Neutrophil (primary cell): ENCODE results near the gene PLOD3.

Experiments used
- H3K27ac ChIP-seq: fragments of 200-600 bp; sonication (generic); 2 replicates; pipeline ENCODE4 v1.5.1; 2016; ENCODE audit warnings: mild to moderate bottlenecking, moderate library complexity
- H3K27me3 ChIP-seq: fragments of 200-600 bp; sonication (generic); 2 replicates; pipeline ENCODE4 v1.6.0; 2016; ENCODE audit warnings: mild to moderate bottlenecking
- H3K36me3 ChIP-seq: fragments of 200-600 bp; sonication (generic); 2 replicates; pipeline ENCODE4 v1.5.1; 2017
- H3K4me1 ChIP-seq, 2 experiments: fragments of 200-600 bp in 1 of 2; sonication (generic) in 1 of 2; 1 replicate in 1 of 2; 2 replicates in 1 of 2; pipeline versions ENCODE4 v1.5.1 to v1.6.1; 2013 to 2016; ENCODE audit warnings: low read depth in 1 of 2, low read length in 1 of 2, mild to moderate bottlenecking in 1 of 2, moderate library complexity in 1 of 2; ENCODE audit not compliant: control insufficient read depth in 1 of 2, insufficient read depth in 1 of 2
- H3K4me3 ChIP-seq, 2 experiments: fragments of 200-600 bp in 1 of 2; sonication (generic) in 1 of 2; 1 replicate in 1 of 2; 2 replicates in 1 of 2; pipeline ENCODE4 v1.5.1; 2013 to 2016; ENCODE audit warnings: low read depth in 1 of 2, low read length in 1 of 2, mild to moderate bottlenecking in 1 of 2, moderate library complexity in 1 of 2
- H3K9me3 ChIP-seq: fragments of 200-600 bp; sonication (generic); 2 replicates; pipeline ENCODE4 v1.5.1; 2016
- TF ChIP-seq, protein P1 (sequence below): fragments of 200-600 bp; sonication (generic); IDR thresholded peaks from 2 replicates; pipeline ENCODE4 v1.5.1; 2016; ENCODE audit warnings: antibody characterized with exemption

PLOD3 gene

DNA sequence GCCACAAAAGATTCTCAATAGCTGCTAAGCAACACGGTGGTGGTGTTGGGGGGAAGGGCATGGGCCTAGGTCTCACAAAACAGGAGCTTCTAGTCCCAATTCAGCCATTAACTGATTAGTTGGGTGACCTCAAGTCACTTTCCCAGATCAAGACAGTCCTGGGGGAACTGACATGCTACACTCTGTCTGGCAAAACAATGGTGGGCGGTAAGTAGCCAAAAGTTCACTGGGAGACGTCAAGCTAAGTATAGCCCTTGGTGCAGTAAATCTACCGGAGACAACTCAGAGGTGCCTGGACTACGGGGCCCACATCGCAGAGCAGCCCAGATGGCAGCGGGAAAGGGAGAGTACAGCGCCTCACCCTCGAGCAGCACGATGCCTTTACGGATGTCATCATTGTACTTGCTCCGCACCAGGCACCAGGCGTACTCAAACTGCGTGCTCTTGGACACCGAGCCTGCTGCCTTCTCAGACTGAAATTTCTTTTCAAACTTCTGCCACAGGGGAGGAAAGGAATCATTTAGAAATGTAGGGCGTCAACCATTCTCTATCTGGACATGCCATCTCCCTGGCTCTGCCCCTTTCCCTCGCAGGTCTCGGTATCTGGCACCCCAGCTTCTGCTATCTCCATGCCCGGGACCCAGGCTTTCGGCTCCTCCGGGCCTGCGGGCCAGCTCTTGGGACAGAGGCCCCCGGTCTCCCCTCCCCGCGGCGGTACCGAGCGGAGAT is 26.4 kb upstream of the PLOD3 start:
- Histone ChIP-seq H3K36me3 (peaks cover 25% of the 10 kb centered on the region), H3K4me3 (peak overlapping the region; percentile 94 to 99), H3K4me1 (peaks cover 40 to 49% of the 10 kb centered on the region in 2 experiments), H3K27ac (peak overlapping the region; percentile 88), H3K9me3 (no peaks in the 10 kb centered on the region), H3K27me3 (peaks cover 4% of the 10 kb centered on the region)
- TF ChIP-seq, protein P1, sequence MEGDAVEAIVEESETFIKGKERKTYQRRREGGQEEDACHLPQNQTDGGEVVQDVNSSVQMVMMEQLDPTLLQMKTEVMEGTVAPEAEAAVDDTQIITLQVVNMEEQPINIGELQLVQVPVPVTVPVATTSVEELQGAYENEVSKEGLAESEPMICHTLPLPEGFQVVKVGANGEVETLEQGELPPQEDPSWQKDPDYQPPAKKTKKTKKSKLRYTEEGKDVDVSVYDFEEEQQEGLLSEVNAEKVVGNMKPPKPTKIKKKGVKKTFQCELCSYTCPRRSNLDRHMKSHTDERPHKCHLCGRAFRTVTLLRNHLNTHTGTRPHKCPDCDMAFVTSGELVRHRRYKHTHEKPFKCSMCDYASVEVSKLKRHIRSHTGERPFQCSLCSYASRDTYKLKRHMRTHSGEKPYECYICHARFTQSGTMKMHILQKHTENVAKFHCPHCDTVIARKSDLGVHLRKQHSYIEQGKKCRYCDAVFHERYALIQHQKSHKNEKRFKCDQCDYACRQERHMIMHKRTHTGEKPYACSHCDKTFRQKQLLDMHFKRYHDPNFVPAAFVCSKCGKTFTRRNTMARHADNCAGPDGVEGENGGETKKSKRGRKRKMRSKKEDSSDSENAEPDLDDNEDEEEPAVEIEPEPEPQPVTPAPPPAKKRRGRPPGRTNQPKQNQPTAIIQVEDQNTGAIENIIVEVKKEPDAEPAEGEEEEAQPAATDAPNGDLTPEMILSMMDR, result no peak

GRCh38 chr7:101241443-101242349 is 24.3 kb upstream of the PLOD3 start:
- Histone ChIP-seq H3K27ac (no peak overlapping the region), H3K27me3 (peaks cover 25% of the 10 kb centered on the region), H3K9me3 (no peaks in the 10 kb centered on the region), H3K36me3 (peaks cover 39% of the 10 kb centered on the region), H3K4me3 (no peak overlapping the region), H3K4me1 (peaks cover 41 to 49% of the 10 kb centered on the region in 2 experiments)
- TF ChIP-seq, protein P1, result no peak

- Histone ChIP-seq H3K27ac (no peak overlapping the region), H3K9me3 (no peaks in the 10 kb centered on the region), H3K36me3 (peaks cover 45% of the 10 kb centered on the region), H3K4me1 (peaks cover 41 to 49% of the 10 kb centered on the region in 2 experiments), H3K27me3 (peaks cover 29% of the 10 kb centered on the region), H3K4me3 (no peak overlapping the region)
- TF ChIP-seq, protein P1, result no peak
These were observed 23.6 kb upstream of the PLOD3 start for GRCh38 chr7:101241015-101241363.

GRCh38 chr7:101240226-101241014 is 23.0 kb upstream of the PLOD3 start:
- Histone ChIP-seq H3K4me1 (peaks cover 39 to 47% of the 10 kb centered on the region in 2 experiments), H3K4me3 (no peak overlapping the region), H3K9me3 (no peaks in the 10 kb centered on the region), H3K27me3 (peaks cover 29% of the 10 kb centered on the region), H3K27ac (no peak overlapping the region), H3K36me3 (peaks cover 50% of the 10 kb centered on the region)
- TF ChIP-seq, protein P1, result no peak

DNA sequence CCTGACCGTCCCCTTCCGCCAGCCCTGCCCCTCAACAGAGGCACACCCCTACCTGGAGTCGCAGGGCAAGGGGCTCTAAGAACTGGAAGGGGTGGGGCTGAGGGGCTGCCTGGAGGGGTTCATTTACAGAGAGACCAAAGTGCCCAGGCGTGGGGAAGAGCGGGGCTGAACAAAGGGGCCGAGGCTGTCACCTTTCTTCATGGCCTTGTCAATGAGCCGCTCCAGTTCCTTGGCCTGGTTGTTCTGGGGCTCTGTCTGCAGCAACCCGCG is 22.5 kb upstream of the PLOD3 start:
- TF ChIP-seq, protein P1, result no peak
- H3K27me3 ChIP-seq, result peaks cover 29% of the 10 kb centered on the region
- no peak overlapping the region for H3K4me3 ChIP-seq
- no peak overlapping the region for H3K27ac ChIP-seq
- peaks cover 35 to 41% of the 10 kb centered on the region in 2 experiments for H3K4me1 ChIP-seq
- H3K9me3 ChIP-seq, result no peaks in the 10 kb centered on the region
- H3K36me3 ChIP-seq, result peaks cover 54% of the 10 kb centered on the region
